SK-N-SH (cell line): ENCODE data around the gene TTLL1.

Source experiments
- CTCF ChIP-seq: fragments of 200-600 bp; sonication (generic); IDR thresholded peaks from 2 replicates; pipeline ENCODE4 v1.6.1; 2017; ENCODE audit warnings: antibody characterized with exemption, mild to moderate bottlenecking, moderate library complexity
- EP300 ChIP-seq, 2 experiments: IDR thresholded peaks; 2 replicates each; pipeline versions ENCODE4 v1.4.0 to v1.6.1; 2012; ENCODE audit warnings: borderline replicate concordance in 1 of 2, low read depth in 1 of 2, low read length in 1 of 2
- FOXJ3 ChIP-seq: sonication (generic); formaldehyde crosslinking; IDR thresholded peaks from 2 replicates; pipeline ENCODE4 v1.5.1; 2020; ENCODE audit warnings: mild to moderate bottlenecking, missing genetic modification reagents
- MAX ChIP-seq: IDR thresholded peaks from 2 replicates; pipeline ENCODE4 v1.4.0; 2012; ENCODE audit warnings: low read depth
- NFIC ChIP-seq: IDR thresholded peaks from 2 replicates; pipeline ENCODE4 v1.4.0; 2012; ENCODE audit warnings: borderline replicate concordance
- POLR2AphosphoS5 ChIP-seq: IDR thresholded peaks from 2 replicates; pipeline ENCODE4 v1.6.1; 2012; ENCODE audit warnings: low read depth, low read length
- RAD21 ChIP-seq: IDR thresholded peaks from 2 replicates; pipeline ENCODE4 v1.6.1; 2012; ENCODE audit warnings: mild to moderate bottlenecking, low read length
- RXRA ChIP-seq: IDR thresholded peaks from 2 replicates; pipeline ENCODE4 v1.4.0; 2012; ENCODE audit warnings: low read depth, mild to moderate bottlenecking, borderline replicate concordance
- TAF1 ChIP-seq: IDR thresholded peaks from 2 replicates; pipeline ENCODE4 v1.6.1; 2012; ENCODE audit warnings: low read depth, mild to moderate bottlenecking, low read length, moderate library complexity, borderline replicate concordance
- TF ChIP-seq, protein P1 (sequence below): IDR thresholded peaks from 2 replicates; pipeline ENCODE4 v1.4.0; 2012; ENCODE audit warnings: low read depth, borderline replicate concordance
- TF ChIP-seq, protein P2 (sequence below): IDR thresholded peaks from 2 replicates; pipeline ENCODE4 v1.6.1; 2012; ENCODE audit warnings: mild to moderate bottlenecking, low read depth, low read length, moderate library complexity

DNA sequence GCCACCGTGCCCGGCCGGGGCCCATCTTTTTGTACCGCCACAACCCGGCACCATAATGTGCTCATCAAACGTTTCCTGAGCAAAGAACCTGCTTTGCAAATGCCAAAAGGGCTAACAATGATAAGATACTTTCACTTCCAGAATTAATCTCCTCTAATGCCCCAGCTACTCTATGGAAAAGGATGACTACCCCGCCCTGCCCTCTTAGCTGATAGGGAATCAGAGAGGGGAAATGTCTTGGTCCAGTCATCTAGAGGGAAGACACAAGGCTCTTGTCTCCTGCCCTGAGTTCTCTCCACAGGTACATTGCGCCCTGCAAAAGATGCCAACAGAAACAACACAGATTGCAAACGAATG is 586 bp downstream of the TTLL1 start:
- TF ChIP-seq MAX: no peak
- TF ChIP-seq, protein P1, sequence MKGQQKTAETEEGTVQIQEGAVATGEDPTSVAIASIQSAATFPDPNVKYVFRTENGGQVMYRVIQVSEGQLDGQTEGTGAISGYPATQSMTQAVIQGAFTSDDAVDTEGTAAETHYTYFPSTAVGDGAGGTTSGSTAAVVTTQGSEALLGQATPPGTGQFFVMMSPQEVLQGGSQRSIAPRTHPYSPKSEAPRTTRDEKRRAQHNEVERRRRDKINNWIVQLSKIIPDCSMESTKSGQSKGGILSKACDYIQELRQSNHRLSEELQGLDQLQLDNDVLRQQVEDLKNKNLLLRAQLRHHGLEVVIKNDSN: no peak
- TF ChIP-seq NFIC: no peak
- no peak for TF ChIP-seq CTCF
- TF ChIP-seq FOXJ3 (CRISPR knock-in tag): no peak
- TF ChIP-seq TAF1: no peak
- TF ChIP-seq RAD21: no peak
- TF ChIP-seq RXRA: no peak
- TF ChIP-seq, protein P2, sequence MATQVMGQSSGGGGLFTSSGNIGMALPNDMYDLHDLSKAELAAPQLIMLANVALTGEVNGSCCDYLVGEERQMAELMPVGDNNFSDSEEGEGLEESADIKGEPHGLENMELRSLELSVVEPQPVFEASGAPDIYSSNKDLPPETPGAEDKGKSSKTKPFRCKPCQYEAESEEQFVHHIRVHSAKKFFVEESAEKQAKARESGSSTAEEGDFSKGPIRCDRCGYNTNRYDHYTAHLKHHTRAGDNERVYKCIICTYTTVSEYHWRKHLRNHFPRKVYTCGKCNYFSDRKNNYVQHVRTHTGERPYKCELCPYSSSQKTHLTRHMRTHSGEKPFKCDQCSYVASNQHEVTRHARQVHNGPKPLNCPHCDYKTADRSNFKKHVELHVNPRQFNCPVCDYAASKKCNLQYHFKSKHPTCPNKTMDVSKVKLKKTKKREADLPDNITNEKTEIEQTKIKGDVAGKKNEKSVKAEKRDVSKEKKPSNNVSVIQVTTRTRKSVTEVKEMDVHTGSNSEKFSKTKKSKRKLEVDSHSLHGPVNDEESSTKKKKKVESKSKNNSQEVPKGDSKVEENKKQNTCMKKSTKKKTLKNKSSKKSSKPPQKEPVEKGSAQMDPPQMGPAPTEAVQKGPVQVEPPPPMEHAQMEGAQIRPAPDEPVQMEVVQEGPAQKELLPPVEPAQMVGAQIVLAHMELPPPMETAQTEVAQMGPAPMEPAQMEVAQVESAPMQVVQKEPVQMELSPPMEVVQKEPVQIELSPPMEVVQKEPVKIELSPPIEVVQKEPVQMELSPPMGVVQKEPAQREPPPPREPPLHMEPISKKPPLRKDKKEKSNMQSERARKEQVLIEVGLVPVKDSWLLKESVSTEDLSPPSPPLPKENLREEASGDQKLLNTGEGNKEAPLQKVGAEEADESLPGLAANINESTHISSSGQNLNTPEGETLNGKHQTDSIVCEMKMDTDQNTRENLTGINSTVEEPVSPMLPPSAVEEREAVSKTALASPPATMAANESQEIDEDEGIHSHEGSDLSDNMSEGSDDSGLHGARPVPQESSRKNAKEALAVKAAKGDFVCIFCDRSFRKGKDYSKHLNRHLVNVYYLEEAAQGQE: no peak
- TF ChIP-seq EP300 (IDR thresholded peaks at IDR 0.05; ENCODE audit: borderline replicate concordance in 1 of 2, low read depth in 1 of 2, low read length in 1 of 2): no peak
- no peak for TF ChIP-seq POLR2AphosphoS5
